ENCODE measurements around the gene MAT2A. TPM values are rescaled to one million over a fixed set of nuclear protein-coding genes. Genes with fewer than 3 reads are reported as not detected.

Gene MAT2A
- total and polyA plus RNA-seq, 4 experiments from 2014 or later, result 75.4 to 182 (median 151) TPM

DNA sequence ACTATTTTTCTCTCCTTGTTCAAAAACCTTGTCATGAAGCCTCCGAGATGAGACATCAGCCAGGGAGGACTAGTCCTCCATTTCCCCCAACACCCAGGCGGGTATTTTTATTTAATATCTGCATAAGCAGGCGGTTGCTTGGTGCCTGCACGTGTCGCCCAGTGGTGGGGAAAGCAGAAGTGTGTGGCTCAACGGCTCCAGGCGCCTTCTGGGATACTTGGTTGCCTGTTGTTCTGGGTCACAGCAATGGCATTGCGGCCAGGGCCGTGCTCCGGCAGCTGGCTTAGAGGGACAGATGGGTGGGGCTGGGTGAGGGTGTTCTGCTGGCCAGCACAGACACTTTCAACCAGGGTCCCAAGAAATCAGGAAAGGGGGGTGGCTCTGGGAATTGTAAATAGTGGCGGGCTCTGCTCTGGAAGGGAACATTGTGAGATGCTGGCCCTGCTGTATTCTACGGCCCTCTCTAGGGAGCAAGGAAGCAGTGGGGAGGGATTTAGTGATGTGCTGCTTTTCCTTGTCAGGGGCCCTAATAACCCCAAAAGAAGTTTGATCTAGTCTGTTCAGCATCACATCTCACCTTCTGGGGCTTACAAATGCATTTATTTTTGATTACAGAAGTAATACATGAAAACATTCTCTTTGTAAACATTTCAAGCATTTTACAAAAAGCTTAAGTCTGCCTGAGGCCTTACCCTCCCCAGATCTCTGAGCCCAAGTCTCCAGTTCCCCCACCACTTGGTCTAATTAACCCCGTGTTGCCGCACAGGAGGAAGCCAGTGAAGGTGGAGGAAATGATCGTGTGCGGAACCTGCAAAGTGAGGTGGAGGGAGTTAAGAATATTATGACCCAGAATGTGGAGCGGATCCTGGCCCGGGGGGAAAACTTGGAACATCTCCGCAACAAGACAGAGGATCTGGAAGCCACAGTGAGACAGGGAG is 39.5 kb downstream of the MAT2A start:
- Histone ChIP-seq H3K9me3 (ENCODE audit: control insufficient read depth in 1 of 2, low read length in 2 of 2) (no peaks in the 10 kb centered on the region), H3K27me3 (ENCODE audit: insufficient read depth, low read length) (no peaks in the 10 kb centered on the region), H3K4me3 (ENCODE audit: low read length in 2 of 2) (peak overlapping the region; percentile 62 to 86), H3K4me1 (ENCODE audit: insufficient read depth, low read length) (peaks cover 35% of the 10 kb centered on the region), H3K27ac (ENCODE audit: low read depth, low read length) (peak overlapping the region; percentile 76), H3K36me3 (ENCODE audit: insufficient read depth, low read length) (peaks cover 15% of the 10 kb centered on the region)
- peaks cover 22 to 27% of the 10 kb centered on the region in 2 donors for H3K36me3 Mint-ChIP-seq
- CTCF ChIA-PET (ENCODE audit: partially characterized antibody), result interaction anchor here (1.2 to 3.0 kb wide), 2 partner anchors 22 to 159 kb away, joined by 5 to 8 read pairs; no protein-coding TSS in a partner anchor
- peaks cover 22 to 57% (median 42%) of the 10 kb centered on the region in 4 donors for H3K4me1 Mint-ChIP-seq
- intact Hi-C loops (cut with micrococcal nuclease), result loop anchor here (2.0 kb wide), 1 partner anchor 24 kb away; the partner anchor contains the start of gene TMEM150A
- peak overlapping the region; percentile 86 to 98 (median 95) for H3K27ac Mint-ChIP-seq
- DNase-seq, result peak in 1 of 5 donors; percentile 16
- POLR2A ChIA-PET (ENCODE audit: partially characterized antibody), result interaction anchor here (1.0 to 5.7 kb wide), 17 partner anchors 9 to 251 kb away, joined by 3 to 50 read pairs (median 6); partner anchors contain the start of genes C2orf68, GGCX, MAT2A and RNF181
- H3K9me3 Mint-ChIP-seq, result no peaks in the 10 kb centered on the region
- no peaks in the 10 kb centered on the region for H3K27me3 Mint-ChIP-seq
- H3K4me3 Mint-ChIP-seq, result peak overlapping the region; percentile 90 to 98 (median 96)

DNA sequence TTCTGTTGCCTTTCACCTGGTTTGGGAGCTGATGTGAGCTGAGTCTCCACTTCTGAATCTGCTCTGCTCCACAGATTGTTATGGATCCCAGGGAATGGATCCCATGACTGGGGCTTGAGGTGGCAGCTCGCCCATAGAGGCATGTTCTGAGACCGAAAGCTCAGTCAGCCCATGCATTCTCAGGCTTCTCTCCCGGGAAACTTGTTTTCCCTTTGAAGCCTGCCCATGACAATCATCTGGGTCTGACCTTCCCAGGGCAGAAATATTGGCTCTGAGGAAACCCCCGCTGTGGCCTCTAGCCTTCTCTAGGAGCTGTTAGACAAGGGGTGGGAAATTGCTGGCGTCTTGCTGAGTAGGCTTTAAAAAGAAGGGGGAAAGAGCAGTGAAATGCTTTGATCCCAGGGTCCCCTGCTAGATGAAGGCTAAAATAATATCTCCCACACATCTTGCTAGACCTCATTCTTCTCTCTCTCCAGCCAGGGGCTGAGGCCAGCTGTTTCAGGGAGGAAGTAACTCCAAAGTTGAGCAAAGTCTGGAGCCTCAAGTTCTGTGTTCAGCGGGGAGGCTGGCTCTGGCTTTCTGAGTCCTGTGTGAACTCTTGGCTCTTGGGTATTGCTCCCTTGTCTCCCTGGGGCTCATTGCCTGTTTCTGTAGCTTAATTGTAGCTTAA is 40.4 kb downstream of the MAT2A start:
- H3K4me1 Mint-ChIP-seq, result peaks cover 26 to 63% (median 47%) of the 10 kb centered on the region in 4 donors
- CTCF ChIA-PET (ENCODE audit: partially characterized antibody), result interaction anchor here (1.2 to 3.0 kb wide), 2 partner anchors 23 to 160 kb away, joined by 5 to 8 read pairs; no protein-coding TSS in a partner anchor

DNA sequence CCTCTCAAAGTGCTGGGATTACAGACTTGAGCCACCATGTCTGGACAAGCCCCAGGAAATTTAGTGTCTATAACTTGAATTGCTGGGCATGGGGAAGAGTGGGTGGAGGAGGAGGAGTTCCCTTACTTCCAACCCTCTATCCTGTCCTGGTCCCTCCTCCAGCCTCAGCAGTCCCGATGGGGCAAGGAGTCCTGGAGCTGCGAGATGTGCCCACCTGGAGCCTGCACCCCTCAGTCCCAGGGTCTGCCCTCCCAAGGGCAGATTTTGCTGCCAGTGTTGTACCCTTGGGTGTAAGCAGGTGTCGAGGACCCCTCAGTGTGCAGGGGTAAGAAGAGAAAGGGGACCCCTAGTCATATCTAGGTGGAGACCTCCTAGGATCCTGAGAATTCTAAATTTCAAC is 41.2 kb downstream of the MAT2A start:
- peaks cover 33 to 69% (median 53%) of the 10 kb centered on the region in 4 donors for H3K4me1 Mint-ChIP-seq
- Histone ChIP-seq H3K4me3 (ENCODE audit: low read length in 2 of 2) (no peak overlapping the region), H3K9me3 (ENCODE audit: control insufficient read depth in 1 of 2, low read length in 2 of 2) (no peaks in the 10 kb centered on the region), H3K36me3 (ENCODE audit: insufficient read depth, low read length) (peaks cover 15% of the 10 kb centered on the region), H3K27me3 (ENCODE audit: insufficient read depth, low read length) (no peaks in the 10 kb centered on the region), H3K4me1 (ENCODE audit: insufficient read depth, low read length) (peaks cover 48% of the 10 kb centered on the region), H3K27ac (ENCODE audit: low read depth, low read length) (no peak overlapping the region)
- intact Hi-C loops (cut with micrococcal nuclease), result no loop called here
- POLR2A ChIA-PET (ENCODE audit: partially characterized antibody), result interaction anchor here (1.2 to 5.7 kb wide), 6 partner anchors 13 to 253 kb away, joined by 4 to 50 read pairs (median 8); partner anchors contain the start of genes C2orf68, MAT2A, RNF181 and TGOLN2
- H3K27me3 Mint-ChIP-seq, result no peaks in the 10 kb centered on the region
- no peak for DNase-seq
- H3K4me3 Mint-ChIP-seq, result peak overlapping the region in 4 of 8 donors; percentile 40 to 64 (median 41)
- H3K27ac Mint-ChIP-seq, result peak overlapping the region in 3 of 7 donors; percentile 42 to 72 (median 64)
- no peaks in the 10 kb centered on the region for H3K9me3 Mint-ChIP-seq
- peaks cover 22 to 30% of the 10 kb centered on the region in 2 donors for H3K36me3 Mint-ChIP-seq
- CTCF ChIA-PET (ENCODE audit: partially characterized antibody), result interaction anchor here (0.7 kb wide), 1 partner anchor 28 kb away, joined by 3 read pairs; no protein-coding TSS in a partner anchor

More for the DNA sequence above, 40.4 kb downstream of the MAT2A start:
- Mint-ChIP-seq H3K9me3 (no peaks in the 10 kb centered on the region), H3K27ac (peak overlapping the region; percentile 86 to 98 (median 95)), H3K27me3 (no peaks in the 10 kb centered on the region), H3K36me3 (peaks cover 22 to 29% of the 10 kb centered on the region in 2 donors), H3K4me3 (peak overlapping the region; percentile 90 to 98 (median 96))
- no peaks in the 10 kb centered on the region for H3K27me3 ChIP-seq (ENCODE audit: insufficient read depth, low read length)
- no peaks in the 10 kb centered on the region for H3K9me3 ChIP-seq (ENCODE audit: control insufficient read depth in 1 of 2, low read length in 2 of 2)
- peaks cover 41% of the 10 kb centered on the region for H3K4me1 ChIP-seq (ENCODE audit: insufficient read depth, low read length)
- peaks cover 15% of the 10 kb centered on the region for H3K36me3 ChIP-seq (ENCODE audit: insufficient read depth, low read length)
- DNase-seq, result no peak
- intact Hi-C loops (cut with micrococcal nuclease), result loop anchor here (2.0 kb wide), 1 partner anchor 23 kb away; the partner anchor contains the start of gene TMEM150A
- POLR2A ChIA-PET (ENCODE audit: partially characterized antibody), result interaction anchor here (1.0 to 5.7 kb wide), 9 partner anchors 12 to 252 kb away, joined by 4 to 50 read pairs (median 6); partner anchors contain the start of genes C2orf68, MAT2A, RNF181 and TGOLN2
- peak overlapping the region; percentile 62 to 86 for H3K4me3 ChIP-seq (ENCODE audit: low read length in 2 of 2)
- peak overlapping the region; percentile 76 for H3K27ac ChIP-seq (ENCODE audit: low read depth, low read length)

DNA sequence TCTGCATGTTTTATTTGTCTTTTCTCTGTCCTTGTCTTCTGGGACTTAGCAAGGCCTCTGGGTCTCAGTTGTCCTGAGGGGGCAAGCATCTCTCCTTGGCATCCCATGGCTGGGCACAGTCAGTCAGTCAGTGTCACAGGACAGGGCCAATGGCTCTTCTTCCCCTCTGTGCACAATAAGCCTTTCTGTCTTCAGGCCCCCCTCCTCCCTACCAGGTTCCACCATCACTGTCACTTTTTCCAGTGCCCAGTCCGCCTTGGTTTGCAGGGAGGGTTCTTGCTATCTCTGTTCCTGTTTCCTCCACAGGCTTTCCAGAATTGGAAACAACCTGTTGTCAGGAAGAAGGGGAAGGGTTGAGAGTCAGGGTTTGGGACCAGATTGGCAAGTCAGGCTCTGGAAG is 43.5 kb downstream of the MAT2A start:
- Histone ChIP-seq H3K36me3 (ENCODE audit: insufficient read depth, low read length) (peaks cover 15% of the 10 kb centered on the region), H3K27me3 (ENCODE audit: insufficient read depth, low read length) (no peaks in the 10 kb centered on the region), H3K27ac (ENCODE audit: low read depth, low read length) (peak overlapping the region; percentile 80), H3K9me3 (ENCODE audit: control insufficient read depth in 1 of 2, low read length in 2 of 2) (no peaks in the 10 kb centered on the region), H3K4me3 (ENCODE audit: low read length in 2 of 2) (no peak overlapping the region), H3K4me1 (ENCODE audit: insufficient read depth, low read length) (peaks cover 54% of the 10 kb centered on the region)
- peak overlapping the region in 2 of 8 donors; percentile 44 to 60 for H3K4me3 Mint-ChIP-seq
- intact Hi-C loops (cut with micrococcal nuclease), result no loop called here
- peaks cover 43 to 82% (median 59%) of the 10 kb centered on the region in 4 donors for H3K4me1 Mint-ChIP-seq
- DNase-seq, result no peak
- H3K27me3 Mint-ChIP-seq, result no peaks in the 10 kb centered on the region
- ChIA-PET POLR2A (ENCODE audit: partially characterized antibody) (interaction anchor here (0.6 to 4.1 kb wide), 4 partner anchors 16 to 51 kb away, joined by 3 to 28 read pairs (median 10); partner anchors contain the start of genes GGCX and MAT2A), CTCF (ENCODE audit: partially characterized antibody) (interaction anchor here (1.0 kb wide), 1 partner anchor 55 kb away, joined by 3 read pairs; no protein-coding TSS in a partner anchor)
- H3K27ac Mint-ChIP-seq, result peak overlapping the region in 5 of 7 donors; percentile 47 to 91 (median 77)
- H3K36me3 Mint-ChIP-seq, result peaks cover 22 to 30% of the 10 kb centered on the region in 2 donors
- H3K9me3 Mint-ChIP-seq, result no peaks in the 10 kb centered on the region

DNA sequence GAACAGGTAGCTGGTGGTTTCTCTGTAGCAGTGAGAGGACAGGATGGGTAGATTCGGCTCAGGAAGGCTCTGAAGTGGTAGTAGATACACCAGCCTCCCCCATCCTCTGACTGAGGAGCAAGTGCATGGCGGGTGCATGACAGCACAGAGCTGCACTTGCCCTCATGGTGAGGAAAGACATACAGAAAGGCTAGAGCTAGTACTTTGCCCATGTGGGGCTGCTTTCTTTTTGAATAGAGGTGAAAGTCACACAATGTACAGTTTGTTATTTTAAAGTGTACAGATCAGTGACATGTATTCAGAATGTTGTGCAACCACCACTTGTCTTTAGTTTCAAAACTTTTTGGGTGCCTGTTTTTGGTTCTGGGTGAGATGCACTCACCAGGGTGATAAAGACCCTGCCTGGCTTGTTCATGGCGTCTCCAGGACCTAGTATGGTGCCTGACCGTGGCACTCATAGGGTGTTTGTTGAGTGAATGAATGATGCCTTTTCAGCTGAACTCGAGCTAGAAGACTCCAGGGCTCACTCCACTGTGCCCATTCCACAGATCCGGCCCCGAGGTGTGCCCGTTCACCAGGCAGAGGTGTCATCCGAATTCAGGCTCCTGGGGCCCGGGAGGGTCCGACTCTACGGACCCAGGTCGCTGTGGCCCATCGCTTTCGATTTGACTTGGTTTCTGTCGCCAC is 44.8 kb downstream of the MAT2A start:
- peak overlapping the region; percentile 80 for H3K27ac ChIP-seq (ENCODE audit: low read depth, low read length)
- no peaks in the 10 kb centered on the region for H3K9me3 Mint-ChIP-seq
- H3K4me3 Mint-ChIP-seq, result peak overlapping the region; percentile 84 to 94 (median 90)
- H3K36me3 ChIP-seq (ENCODE audit: insufficient read depth, low read length), result peaks cover 15% of the 10 kb centered on the region
- intact Hi-C loops (cut with micrococcal nuclease), result loop anchor here (1.0 kb wide), 1 partner anchor 23 kb away; the partner anchor contains the start of gene GGCX
- peak in 4 of 5 donors; percentile 37 to 56 (median 50) for DNase-seq
- peaks cover 54% of the 10 kb centered on the region for H3K4me1 ChIP-seq (ENCODE audit: insufficient read depth, low read length)
- H3K9me3 ChIP-seq (ENCODE audit: control insufficient read depth in 1 of 2, low read length in 2 of 2), result no peaks in the 10 kb centered on the region
- H3K27ac Mint-ChIP-seq, result peak overlapping the region; percentile 90 to 98 (median 95)
- no peaks in the 10 kb centered on the region for H3K27me3 ChIP-seq (ENCODE audit: insufficient read depth, low read length)
- H3K27me3 Mint-ChIP-seq, result no peaks in the 10 kb centered on the region
- peak overlapping the region in 1 of 2 donors; percentile 57 for H3K4me3 ChIP-seq (ENCODE audit: low read length in 2 of 2)
- ChIA-PET CTCF (ENCODE audit: partially characterized antibody) (interaction anchor here (1.1 kb wide), 1 partner anchor 11 kb away, joined by 6 read pairs; the partner anchor contains the start of gene RNF181), POLR2A (ENCODE audit: partially characterized antibody) (interaction anchor here (0.7 to 5.8 kb wide), 9 partner anchors 12 to 44 kb away, joined by 3 to 71 read pairs (median 13); partner anchors contain the start of genes C2orf68, GGCX, MAT2A and RNF181)
- peaks cover 44 to 79% (median 60%) of the 10 kb centered on the region in 4 donors for H3K4me1 Mint-ChIP-seq
- H3K36me3 Mint-ChIP-seq, result peaks cover 22 to 25% of the 10 kb centered on the region in 2 donors
